NB4 (cell line): ENCODE data around the gene ZW10.

Experiments
- CTCF ChIP-seq: IDR thresholded peaks from one replicate; pipeline ENCODE4 v1.5.1; 2012; ENCODE audit warnings: low read depth, low read length
- MYC ChIP-seq: IDR thresholded peaks from 2 replicates; pipeline ENCODE4 v1.6.1; 2011; ENCODE audit warnings: low read depth, low read length
- POLR2A ChIP-seq: IDR thresholded peaks from 2 replicates; pipeline ENCODE4 v1.6.1; 2011; ENCODE audit warnings: mild to moderate bottlenecking; ENCODE audit not compliant: insufficient read length; ENCODE audit errors: extremely low read depth

DNA sequence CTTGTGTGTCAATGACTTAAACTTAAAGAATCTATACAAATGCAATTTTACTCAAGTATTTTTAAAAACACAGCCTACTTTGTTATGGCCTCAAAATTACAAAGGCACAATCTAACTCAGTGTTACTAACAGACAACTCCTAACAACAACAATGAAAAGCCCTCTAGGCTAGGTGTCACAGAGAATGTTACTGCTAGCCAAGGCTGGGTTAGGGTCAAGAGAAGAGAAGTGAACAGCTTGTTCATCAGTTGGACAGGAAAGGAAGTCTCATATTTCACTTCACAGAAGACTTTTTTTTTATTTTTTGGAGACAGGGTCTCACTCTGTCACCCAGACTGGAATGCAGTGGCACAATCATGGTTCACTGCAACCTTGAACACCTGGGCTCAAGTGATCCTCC is 32.1 kb upstream of the ZW10 start:
- TF ChIP-seq CTCF: no peak
- TF ChIP-seq POLR2A: no peak
- TF ChIP-seq MYC: no peak
